ENCODE data around the gene RPP30.
"Not testable (repeated sequence)": the region's sequence is repeated elsewhere in the genome, so short reads cannot be mapped to it uniquely, and the experiment has no call there.

The RPP30 gene

DNA sequence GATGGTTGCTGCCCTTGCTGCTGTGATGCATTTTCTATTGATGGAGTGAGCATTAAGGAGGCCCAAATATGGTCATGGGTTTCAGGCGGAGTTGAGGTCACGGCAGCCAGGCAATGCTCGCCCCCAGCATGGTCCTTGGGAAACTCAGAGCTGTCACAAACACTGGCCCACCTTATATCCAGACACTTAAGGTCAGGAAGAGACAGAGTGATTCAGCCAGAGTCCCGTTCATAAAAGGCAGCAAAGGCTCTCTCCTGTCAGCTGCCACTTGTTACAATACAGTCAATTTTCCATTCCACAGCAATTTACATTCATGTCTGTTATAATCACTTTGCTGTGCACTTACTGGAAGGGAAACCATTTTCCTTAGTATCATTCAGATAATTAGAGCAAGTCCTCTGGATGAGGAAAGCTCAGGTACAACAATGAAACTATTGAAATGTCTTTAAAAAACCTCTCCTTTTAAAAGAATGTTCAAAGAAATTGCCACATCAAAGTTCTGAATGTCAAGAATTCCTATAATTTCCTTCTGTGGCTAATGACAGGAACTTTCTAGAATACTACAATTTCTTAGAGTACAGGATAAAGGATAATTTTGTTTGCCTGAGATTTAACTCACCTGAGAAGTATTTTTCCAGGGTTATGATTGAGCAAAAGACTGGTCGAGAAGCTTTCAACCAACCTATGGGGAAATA lies 64.0 kb downstream of the RPP30 start:
- TF ChIP-seq, protein P1, sequence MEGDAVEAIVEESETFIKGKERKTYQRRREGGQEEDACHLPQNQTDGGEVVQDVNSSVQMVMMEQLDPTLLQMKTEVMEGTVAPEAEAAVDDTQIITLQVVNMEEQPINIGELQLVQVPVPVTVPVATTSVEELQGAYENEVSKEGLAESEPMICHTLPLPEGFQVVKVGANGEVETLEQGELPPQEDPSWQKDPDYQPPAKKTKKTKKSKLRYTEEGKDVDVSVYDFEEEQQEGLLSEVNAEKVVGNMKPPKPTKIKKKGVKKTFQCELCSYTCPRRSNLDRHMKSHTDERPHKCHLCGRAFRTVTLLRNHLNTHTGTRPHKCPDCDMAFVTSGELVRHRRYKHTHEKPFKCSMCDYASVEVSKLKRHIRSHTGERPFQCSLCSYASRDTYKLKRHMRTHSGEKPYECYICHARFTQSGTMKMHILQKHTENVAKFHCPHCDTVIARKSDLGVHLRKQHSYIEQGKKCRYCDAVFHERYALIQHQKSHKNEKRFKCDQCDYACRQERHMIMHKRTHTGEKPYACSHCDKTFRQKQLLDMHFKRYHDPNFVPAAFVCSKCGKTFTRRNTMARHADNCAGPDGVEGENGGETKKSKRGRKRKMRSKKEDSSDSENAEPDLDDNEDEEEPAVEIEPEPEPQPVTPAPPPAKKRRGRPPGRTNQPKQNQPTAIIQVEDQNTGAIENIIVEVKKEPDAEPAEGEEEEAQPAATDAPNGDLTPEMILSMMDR (IDR thresholded peaks at IDR 0.05; ENCODE audit: extremely low read depth, missing control alignments), result no peak
- no peak for DNase-seq (ENCODE audit: low spot score)

DNA sequence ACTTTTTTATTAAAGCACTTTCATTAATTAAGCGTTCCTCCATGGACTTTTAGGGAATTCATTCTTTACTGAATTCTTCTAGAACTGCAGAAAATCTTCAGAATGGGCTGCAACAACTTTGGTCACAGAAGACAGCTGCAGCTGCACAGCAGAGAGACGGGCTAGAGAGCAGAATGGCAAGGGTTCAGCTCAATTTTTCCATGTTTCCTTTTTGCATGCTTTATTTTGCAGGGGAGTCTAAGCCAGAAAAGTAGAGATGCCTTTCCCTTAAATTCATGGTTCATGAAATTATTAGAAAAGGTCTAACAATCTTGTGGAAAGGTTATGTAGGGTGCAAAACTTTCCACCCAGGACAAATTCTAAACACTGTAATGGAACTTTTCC lies 64.5 kb downstream of the RPP30 start:
- DNase-seq (ENCODE audit: low spot score), result no peak
- TF ChIP-seq, protein P1 (IDR thresholded peaks at IDR 0.05; ENCODE audit: extremely low read depth, missing control alignments), result no peak

DNA sequence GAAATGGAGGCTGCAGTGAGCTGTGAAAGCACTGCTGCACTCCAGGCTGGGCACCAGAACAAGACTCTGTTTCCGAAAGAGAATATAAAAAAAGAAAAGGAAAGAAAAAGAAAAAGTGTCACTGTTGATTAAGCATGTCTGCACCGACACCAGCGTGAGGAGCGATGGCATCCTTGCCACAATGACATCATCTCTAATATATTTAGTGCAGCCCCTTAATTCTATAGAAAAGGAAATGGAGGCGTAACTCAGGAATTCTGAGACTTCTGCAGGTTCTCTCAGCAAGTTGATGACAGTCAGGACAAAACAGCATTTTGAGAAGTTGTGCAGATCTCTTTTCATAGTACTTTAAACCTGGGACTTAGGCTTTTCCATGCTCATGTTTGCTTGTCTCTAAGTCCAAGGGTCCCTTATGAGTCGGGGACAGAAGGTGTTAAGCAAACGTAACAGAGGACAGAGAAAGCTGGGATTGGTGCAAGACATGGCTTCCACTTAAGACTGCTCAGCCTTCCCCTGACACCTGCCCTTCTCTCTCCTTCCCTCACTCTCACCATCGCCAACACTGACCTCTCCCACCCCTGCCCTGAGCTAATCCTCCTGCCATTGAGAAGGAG lies 66.0 kb downstream of the RPP30 start:
- TF ChIP-seq, protein P1 (IDR thresholded peaks at IDR 0.05; ENCODE audit: extremely low read depth, missing control alignments), result no peak
- no peak for DNase-seq (ENCODE audit: low spot score)

DNA sequence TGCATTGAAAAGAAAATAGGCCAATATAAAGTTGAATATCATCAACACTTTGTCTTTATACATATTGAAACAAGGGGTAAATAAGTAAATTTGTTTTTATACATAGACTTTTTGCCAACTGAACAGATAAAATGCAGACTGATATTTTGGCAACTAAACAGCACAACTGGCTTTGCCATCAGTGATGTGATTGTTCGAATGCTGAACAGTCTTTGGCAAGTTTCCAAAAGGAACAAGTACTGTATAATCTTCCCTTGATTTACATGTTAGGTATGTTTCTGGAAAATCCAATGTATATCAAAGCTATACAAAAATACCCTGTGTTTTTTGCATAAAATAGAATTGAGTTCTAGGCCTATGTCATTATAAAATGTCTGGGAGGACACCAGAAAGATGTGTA lies 67.3 kb downstream of the RPP30 start:
- no peak for DNase-seq (ENCODE audit: low spot score)
- TF ChIP-seq, protein P1 (IDR thresholded peaks at IDR 0.05; ENCODE audit: extremely low read depth, missing control alignments), result no peak

DNA sequence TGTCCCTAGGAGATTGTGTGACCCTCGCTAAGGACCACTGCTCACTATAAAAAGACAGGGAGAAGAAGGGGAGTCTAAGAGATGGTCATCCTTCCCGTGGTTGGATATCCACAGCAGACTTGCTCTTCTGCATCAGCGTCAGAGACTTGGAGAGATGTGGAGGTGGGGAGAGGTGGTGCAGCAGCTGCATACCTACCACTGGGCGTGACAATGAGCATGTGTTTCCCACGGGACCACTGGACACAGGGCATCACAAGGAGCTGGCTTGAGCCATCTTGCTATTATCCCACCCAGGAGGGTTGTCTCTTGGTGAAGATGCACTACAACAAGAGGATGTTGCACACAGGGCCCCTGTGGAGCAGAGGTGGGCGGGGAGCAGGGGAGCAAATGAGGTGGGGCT lies 67.9 kb downstream of the RPP30 start:
- DNase-seq (ENCODE audit: low spot score), result no peak
- TF ChIP-seq, protein P1 (IDR thresholded peaks at IDR 0.05; ENCODE audit: extremely low read depth, missing control alignments), result no peak

DNA sequence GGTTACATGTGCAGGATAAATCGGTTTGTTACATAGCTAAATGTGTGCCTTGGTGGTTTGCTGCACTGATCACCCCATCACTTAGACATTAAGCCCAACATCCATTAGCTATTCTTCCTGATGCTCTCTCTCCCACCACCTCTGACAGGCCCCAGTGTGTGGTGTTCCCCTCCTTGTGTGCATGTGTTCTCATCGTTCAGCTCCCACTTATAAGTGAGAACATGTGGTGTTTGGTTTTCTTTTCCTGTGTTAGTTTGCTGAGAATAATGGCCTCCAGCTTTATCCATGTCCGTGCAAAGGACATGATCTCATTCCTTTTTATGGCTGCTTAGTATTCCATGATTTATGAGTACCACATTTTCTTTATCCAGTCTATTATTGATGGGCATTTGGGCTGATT lies 71.2 kb downstream of the RPP30 start:
- not testable (repeated sequence) for DNase-seq (ENCODE audit: low spot score)

DNA sequence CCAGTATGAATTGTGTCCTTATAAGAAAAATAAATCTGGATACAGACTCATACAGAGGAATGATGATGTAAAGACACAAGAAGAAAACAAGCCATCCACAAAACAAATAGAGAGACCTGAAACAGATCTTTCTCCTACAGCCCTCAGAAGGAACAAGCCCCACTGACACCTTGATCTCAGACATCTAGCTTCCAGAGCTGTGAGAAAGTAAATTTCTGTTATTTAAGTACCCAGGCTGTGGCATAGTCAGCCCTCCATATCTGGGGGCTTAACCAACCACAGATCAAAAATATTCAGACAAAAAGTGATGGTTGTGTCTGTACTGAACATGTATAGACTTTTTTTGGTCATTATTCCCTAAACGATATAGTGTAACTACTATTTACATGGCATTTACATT lies 73.0 kb downstream of the RPP30 start:
- DNase-seq (ENCODE audit: low spot score), result no peak
- TF ChIP-seq, protein P1 (IDR thresholded peaks at IDR 0.05; ENCODE audit: extremely low read depth, missing control alignments), result no peak

Data from GM20000 (cell line).